RWPE2 (cell line): ENCODE measurements around the gene CNN1.
A peak's percentile ranks its signal among the peaks of the same experiment; 100 is the strongest.
"Not testable (repeated sequence)": the region's sequence is repeated elsewhere in the genome, so short reads cannot be mapped to it uniquely, and the experiment has no call there.

ENCODE experiments used
- ATAC-seq: fragments of 200-7000 bp; cut with Tn5 transposase; 3 replicates; pipeline ENCODE4 v1.9.1; 2021; ENCODE audit warnings: low read depth
- DNase-seq: peaks from one replicate; pipeline ENCODE4 v3.0.0-alpha.2; 2020; ENCODE audit warnings: low spot score
- H3K27ac ChIP-seq: fragments of 450-650 bp; 2 replicates; pipeline ENCODE4 v1.5.1; 2017; ENCODE audit warnings: mild to moderate bottlenecking; ENCODE audit not compliant: poor library complexity, severe bottlenecking
- H3K27me3 ChIP-seq: fragments of 250-450 bp; sonication (Bioruptor Pico); 2 replicates; pipeline ENCODE4 v1.5.1; 2021; ENCODE audit warnings: mild to moderate bottlenecking, moderate library complexity; ENCODE audit not compliant: insufficient read depth, poor library complexity, severe bottlenecking
- H3K36me3 ChIP-seq: fragments of 250-450 bp; sonication (Bioruptor Pico); 2 replicates; pipeline ENCODE4 v1.5.1; 2020; ENCODE audit warnings: low read depth, mild to moderate bottlenecking, moderate library complexity
- H3K4me1 ChIP-seq: fragments of 250-450 bp; sonication (Bioruptor Pico); 2 replicates; pipeline ENCODE4 v1.5.1; 2021; ENCODE audit warnings: mild to moderate bottlenecking, moderate library complexity; ENCODE audit not compliant: insufficient read depth, poor library complexity, severe bottlenecking
- H3K4me3 ChIP-seq: fragments of 250-450 bp; sonication (Bioruptor Pico); 2 replicates; pipeline ENCODE4 v1.5.1; 2021; ENCODE audit warnings: mild to moderate bottlenecking, moderate library complexity; ENCODE audit not compliant: severe bottlenecking
- H3K9me3 ChIP-seq: fragments of 250-450 bp; sonication (Bioruptor Pico); 2 replicates; pipeline ENCODE4 v1.5.1; 2021; ENCODE audit warnings: mild to moderate bottlenecking, moderate library complexity; ENCODE audit not compliant: severe bottlenecking
- CTCF ChIP-seq: fragments of 450-650 bp; IDR thresholded peaks from one replicate; pipeline ENCODE4 v1.5.1; 2017; ENCODE audit warnings: mild to moderate bottlenecking, moderate library complexity; ENCODE audit not compliant: poor library complexity, severe bottlenecking

CNN1 gene

DNA sequence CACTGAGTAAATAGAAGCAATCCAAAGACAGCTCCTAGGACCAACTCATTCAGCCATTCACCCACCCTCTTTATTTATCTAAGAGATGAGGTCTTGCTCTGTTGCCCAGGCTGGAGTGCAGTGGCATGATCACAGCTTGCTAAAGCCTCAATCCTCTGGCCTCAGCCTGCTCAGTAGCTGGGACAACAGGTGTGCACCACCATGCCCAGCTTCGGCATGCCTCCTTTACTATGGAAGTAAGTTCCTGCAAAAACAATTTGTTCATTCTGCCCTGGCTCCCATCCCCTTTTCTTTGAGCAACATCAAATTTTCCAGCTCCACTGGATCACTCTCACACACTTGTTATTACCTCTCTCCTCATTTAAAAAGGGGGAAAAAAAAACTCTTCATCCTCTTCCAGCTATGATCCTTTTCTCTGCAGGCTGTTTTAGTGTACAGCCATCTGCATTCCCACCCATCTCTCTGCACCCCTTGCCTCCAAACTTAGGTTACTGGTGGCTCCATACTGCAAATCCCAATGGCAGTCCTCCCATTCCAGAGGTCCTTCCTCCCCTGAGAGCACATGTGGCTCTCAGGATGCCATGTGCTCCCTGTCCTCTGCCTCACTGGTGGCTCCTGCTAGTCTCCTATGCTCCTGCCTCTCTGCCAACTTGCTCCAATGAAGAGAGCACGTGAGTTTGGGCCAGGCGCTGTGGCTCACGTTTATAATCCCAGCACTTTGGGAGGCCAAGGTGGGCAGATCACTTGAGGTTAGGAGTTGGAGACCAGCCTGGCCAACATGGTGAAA is 18.2 kb downstream of the CNN1 start:
- Histone ChIP-seq H3K36me3 (peaks cover 15% of the 10 kb centered on the region), H3K4me3 (no peak overlapping the region), H3K9me3 (no peaks in the 10 kb centered on the region), H3K27ac (no peak overlapping the region), H3K27me3 (no peaks in the 10 kb centered on the region), H3K4me1 (peaks cover 4% of the 10 kb centered on the region)
- ATAC-seq (no peak), DNase-seq (no peak)
- TF ChIP-seq CTCF: no peak

- Histone ChIP-seq H3K4me1 (peaks cover 4% of the 10 kb centered on the region), H3K9me3 (no peaks in the 10 kb centered on the region), H3K4me3 (peak within 1 kb of the TSS; percentile 59), H3K27ac (peak within 1 kb of the TSS; percentile 22), H3K27me3 (no peaks in the 10 kb centered on the region), H3K36me3 (peaks cover 3% of the 10 kb centered on the region; the same call in 1 of the 2 replicates)
- peak; percentile 98 for ATAC-seq
- DNase-seq: peak; percentile 99
- TF ChIP-seq CTCF: peak; percentile 17
Observed at GRCh38 chr19:11558881-11559828, 20.5 kb downstream of the CNN1 start, which contains the start of gene ELOF1. Gene ELOF1, minus strand, starts transcription at chr19:11559230. Its CDS starts 4,883 bp downstream, at chr19:11554347.

DNA sequence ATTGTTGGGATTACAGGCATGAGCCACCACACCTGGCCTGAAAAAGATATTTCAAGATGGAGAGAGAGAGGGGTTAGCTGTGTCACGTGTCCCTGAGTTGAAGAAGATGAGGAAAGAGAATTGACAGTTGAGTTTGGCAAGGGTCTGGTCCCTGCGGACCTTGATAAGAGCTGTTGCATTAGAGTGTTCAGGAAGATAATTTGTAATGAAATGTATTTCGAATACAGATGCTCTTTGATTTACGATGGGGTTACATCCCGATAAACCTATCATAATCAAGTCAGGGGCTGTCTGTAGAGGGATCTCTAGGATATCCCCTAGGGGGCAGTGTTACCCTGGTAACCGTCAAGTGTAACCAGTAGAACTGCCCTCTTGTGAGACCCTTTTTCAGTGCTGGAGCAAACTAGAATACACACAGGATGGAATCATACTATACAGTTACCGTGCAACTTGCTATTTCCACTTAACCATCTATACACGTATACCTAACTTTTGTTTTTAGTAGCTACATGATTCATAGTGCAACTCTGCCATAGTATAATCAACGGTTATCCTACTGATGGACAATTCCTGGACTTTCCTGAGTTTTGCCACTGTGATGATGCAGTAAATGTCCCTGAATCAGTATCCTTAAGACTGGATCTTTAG is 21.9 kb downstream of the CNN1 start:
- no peaks in the 10 kb centered on the region; the same call in 1 of the 2 replicates for H3K36me3 ChIP-seq
- H3K27me3 ChIP-seq: no peaks in the 10 kb centered on the region
- H3K27ac ChIP-seq: no peak overlapping the region
- ATAC-seq (peak; percentile 30; the same call in 1 of the 3 replicates), DNase-seq (no peak)
- peaks cover 4% of the 10 kb centered on the region for H3K4me1 ChIP-seq
- no peaks in the 10 kb centered on the region for H3K9me3 ChIP-seq
- H3K4me3 ChIP-seq: peak overlapping the region; percentile 59
- peak; percentile 78 for TF ChIP-seq CTCF

DNA sequence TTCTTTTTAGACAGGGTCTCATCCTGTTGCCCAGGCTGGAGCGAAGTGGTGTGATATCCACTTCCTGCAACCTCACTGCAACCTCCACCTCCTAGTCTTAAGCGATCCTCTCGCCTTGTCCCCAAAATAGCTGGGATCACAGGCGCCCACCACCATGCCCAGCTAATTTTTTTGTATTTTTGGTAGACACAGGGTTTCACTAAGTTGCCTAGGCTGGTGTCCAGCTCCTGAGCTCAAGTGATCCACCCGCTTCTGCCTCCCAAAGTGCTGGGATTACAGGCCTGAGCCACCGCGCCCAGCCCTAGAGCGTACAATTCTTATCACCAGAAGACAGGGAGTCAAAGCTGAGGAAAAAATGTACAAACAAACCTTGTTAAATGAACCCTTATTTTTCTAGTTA is 24.9 kb downstream of the CNN1 start:
- ATAC-seq (no peak), DNase-seq (no peak)
- H3K9me3 ChIP-seq: no peaks in the 10 kb centered on the region
- no peak for TF ChIP-seq CTCF
- no peak overlapping the region for H3K4me3 ChIP-seq
- no peak overlapping the region for H3K27ac ChIP-seq
- H3K4me1 ChIP-seq: peaks cover 4% of the 10 kb centered on the region
- no peaks in the 10 kb centered on the region for H3K36me3 ChIP-seq
- H3K27me3 ChIP-seq: no peaks in the 10 kb centered on the region

GRCh38 chr19:11564082-11564807 is 25.6 kb downstream of the CNN1 start:
- H3K4me1 ChIP-seq, H3K27ac ChIP-seq, ATAC-seq, H3K36me3 ChIP-seq, H3K4me3 ChIP-seq, H3K9me3 ChIP-seq, DNase-seq, H3K27me3 ChIP-seq: not testable (repeated sequence)

- not testable (repeated sequence) for H3K9me3 ChIP-seq, H3K4me1 ChIP-seq, DNase-seq, H3K36me3 ChIP-seq, ATAC-seq, H3K27me3 ChIP-seq, H3K4me3 ChIP-seq, H3K27ac ChIP-seq
Observed at GRCh38 chr19:11565649-11565980, 27.0 kb downstream of the CNN1 start.
